Muscle layer of duodenum (tissue), 2 donors: ENCODE results near the gene CEP85.

ENCODE experiments used
- H3K27ac ChIP-seq: one replicate; pipeline ENCODE4 v1.7.0; 2013; ENCODE audit warnings: mild to moderate bottlenecking, low read length
- H3K27me3 ChIP-seq: one replicate; pipeline ENCODE4 v1.7.0; 2013; ENCODE audit warnings: low read depth, mild to moderate bottlenecking, control low read depth, low read length
- H3K36me3 ChIP-seq, 2 donors: one replicate each; pipeline ENCODE4 v1.7.0; 2013; ENCODE audit warnings: low read length in 2 of 2, control low read depth in 1 of 2, mild to moderate bottlenecking in 1 of 2; ENCODE audit not compliant: insufficient read depth in 2 of 2, control insufficient read depth in 1 of 2
- H3K4me1 ChIP-seq, 2 donors: one replicate each; pipeline ENCODE4 v1.7.0; 2013; ENCODE audit warnings: low read length in 2 of 2, mild to moderate bottlenecking in 2 of 2, control low read depth in 1 of 2, moderate library complexity in 1 of 2; ENCODE audit not compliant: insufficient read depth in 2 of 2, control insufficient read depth in 1 of 2
- H3K4me3 ChIP-seq, 2 donors: one replicate each; pipeline ENCODE4 v1.7.0; 2013; ENCODE audit warnings: low read length in 2 of 2, low read depth in 1 of 2, mild to moderate bottlenecking in 1 of 2
- H3K9me3 ChIP-seq, 2 donors: one replicate each; pipeline ENCODE4 v1.7.0; 2013; ENCODE audit warnings: low read length in 2 of 2, control low read depth in 1 of 2, mild to moderate bottlenecking in 1 of 2; ENCODE audit not compliant: control insufficient read depth in 1 of 2
- donor health status: healthy.

Gene CEP85

DNA sequence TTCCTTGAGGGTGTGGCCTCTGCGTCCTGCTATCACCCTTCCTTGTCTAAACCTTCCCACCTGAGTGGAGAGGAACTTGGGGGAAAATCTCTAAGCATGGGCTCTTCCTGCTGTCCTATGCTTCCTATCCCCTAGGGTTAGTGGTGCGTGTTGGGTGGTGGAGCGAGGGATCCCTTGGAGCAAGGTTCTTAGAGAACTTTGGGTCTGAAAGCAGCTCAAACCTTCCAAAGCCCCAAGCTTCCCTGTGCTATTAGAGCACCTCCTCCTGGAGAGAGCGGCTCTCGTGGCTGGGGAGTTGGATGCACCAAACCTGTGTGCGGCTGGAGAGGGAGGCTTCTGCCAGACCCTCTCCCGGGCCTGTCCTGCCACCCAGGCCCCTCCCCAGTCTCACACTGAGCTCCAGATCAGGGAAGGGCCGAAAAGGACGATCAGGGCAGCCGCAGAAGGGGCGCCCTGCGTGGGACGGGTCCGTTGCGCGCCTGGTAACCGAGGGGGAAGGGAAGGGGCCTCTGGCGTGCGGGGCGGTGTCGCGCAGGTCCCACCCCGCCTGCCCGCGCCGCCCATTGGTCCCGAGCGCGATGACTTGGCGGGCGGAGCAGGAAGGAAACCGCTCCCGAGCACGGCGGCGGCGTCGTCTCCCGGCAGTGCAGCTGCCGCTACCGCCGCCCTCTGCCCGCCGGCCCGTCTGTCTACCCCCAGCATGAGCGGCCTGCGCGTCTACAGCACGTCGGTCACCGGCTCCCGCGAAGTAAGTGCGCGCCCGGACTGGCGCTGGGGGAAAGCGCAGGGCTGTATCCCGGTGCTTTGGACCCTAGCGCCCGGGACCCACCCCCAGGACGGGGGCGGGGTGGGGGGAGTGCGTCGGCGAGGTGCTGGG is 45.7 kb downstream of the CEP85 start, which contains the start of gene SH3BGRL3:
SH3BGRL3 (plus strand) TSS at position 631 of the 877 bp plus-strand sequence; CDS start at position 701, 70 bp downstream.
- no peaks in the 10 kb centered on the region for H3K9me3 ChIP-seq
- H3K27ac ChIP-seq, result peak within 1 kb of the TSS; percentile 87
- no peaks in the 10 kb centered on the region for H3K27me3 ChIP-seq
- peaks cover 0 to 11% of the 10 kb centered on the region in 2 donors for H3K36me3 ChIP-seq
- peaks cover 41 to 60% of the 10 kb centered on the region in 2 donors for H3K4me1 ChIP-seq
- peak within 1 kb of the TSS; percentile 65 to 70 for H3K4me3 ChIP-seq

DNA sequence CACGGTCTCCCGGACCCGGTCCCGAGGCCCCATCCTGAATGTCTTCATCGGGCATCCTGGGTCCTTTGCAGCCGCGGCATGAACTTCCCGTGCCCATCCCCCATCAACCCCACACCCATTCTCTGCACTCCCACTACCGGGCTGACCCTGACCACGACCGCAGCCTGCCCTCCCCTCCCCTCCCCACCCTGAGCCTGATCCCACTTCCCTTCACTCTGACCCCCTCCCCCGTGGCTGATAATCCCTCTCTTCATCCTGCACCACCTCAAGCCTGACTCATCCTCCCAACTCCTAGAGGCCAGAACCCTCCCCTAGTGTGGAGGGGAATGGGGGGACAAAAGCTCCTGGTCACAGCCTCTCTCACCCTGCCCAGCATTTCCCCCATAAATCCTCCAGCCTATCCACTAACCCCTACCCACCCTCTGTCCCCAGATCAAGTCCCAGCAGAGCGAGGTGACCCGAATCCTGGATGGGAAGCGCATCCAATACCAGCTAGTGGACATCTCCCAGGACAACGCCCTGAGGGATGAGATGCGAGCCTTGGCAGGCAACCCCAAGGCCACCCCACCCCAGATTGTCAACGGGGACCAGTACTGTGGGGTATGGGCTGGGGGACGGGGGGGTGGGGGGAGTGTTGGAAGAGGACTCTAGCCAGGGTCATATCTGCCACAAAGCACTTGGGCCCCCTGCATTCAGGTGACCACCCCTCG is 46.5 kb downstream of the CEP85 start:
- Histone ChIP-seq H3K9me3 (no peaks in the 10 kb centered on the region), H3K4me1 (peaks cover 44 to 57% of the 10 kb centered on the region in 2 donors), H3K36me3 (peaks cover 0 to 11% of the 10 kb centered on the region in 2 donors), H3K27me3 (no peaks in the 10 kb centered on the region), H3K27ac (peak overlapping the region; percentile 77), H3K4me3 (peak overlapping the region; percentile 65 to 70)

DNA sequence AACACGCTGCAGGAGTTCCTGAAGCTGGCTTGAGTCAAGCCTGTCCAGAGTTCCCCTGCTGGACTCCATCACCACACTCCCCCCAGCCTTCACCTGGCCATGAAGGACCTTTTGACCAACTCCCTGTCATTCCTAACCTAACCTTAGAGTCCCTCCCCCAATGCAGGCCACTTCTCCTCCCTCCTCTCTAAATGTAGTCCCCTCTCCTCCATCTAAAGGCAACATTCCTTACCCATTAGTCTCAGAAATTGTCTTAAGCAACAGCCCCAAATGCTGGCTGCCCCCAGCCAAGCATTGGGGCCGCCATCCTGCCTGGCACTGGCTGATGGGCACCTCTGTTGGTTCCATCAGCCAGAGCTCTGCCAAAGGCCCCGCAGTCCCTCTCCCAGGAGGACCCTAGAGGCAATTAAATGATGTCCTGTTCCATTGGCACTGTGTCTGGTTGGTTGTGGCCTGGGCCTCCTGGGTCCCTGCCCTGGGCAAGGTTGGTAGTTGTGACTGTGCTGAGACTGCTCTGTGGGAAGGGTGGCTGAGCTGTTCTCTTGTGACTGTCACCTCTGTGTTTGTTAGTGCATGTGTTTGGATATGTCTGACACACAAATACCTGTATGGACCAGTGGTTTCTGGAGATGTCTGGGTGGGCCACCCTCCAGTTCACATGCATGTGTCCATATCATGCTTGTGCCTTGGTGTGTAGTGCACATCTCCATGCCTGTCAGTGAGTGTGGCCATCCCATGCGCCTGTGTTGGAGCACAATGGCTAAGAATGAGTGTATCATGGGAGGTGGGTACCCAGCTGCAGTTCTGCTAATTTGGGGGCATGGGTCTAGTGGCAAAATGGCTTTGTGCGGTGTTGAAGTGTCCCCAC is 47.3 kb downstream of the CEP85 start:
- Histone ChIP-seq H3K4me1 (peaks cover 40 to 51% of the 10 kb centered on the region in 2 donors), H3K4me3 (peak overlapping the region; percentile 65 to 70)

DNA sequence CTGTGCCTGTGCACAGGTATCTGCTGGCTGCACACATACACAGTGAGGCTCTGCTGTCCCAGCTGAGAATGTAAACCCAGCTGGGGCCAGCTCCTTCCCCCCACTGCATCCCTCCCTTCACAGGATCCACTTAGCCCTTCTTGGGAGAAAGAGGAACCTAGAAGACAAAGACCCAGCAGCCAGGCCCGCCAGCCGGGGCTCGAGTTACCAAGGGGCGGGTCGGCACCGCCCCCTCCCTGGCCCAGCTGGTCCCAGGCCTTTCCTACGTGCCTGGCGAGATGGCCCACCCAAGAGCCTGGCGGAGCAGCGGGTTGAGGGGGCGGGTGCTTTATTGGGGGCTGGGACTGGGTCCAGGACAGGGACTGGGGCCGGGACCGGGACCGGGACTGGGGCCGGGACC is 48.0 kb downstream of the CEP85 start:
- Histone ChIP-seq H3K4me3 (peak overlapping the region; percentile 15 to 65), H3K9me3 (no peaks in the 10 kb centered on the region), H3K4me1 (peaks cover 33 to 46% of the 10 kb centered on the region in 2 donors), H3K27me3 (no peaks in the 10 kb centered on the region), H3K27ac (no peak overlapping the region), H3K36me3 (peaks cover 0 to 9% of the 10 kb centered on the region in 2 donors)

More for the DNA sequence above, 47.3 kb downstream of the CEP85 start:
- Histone ChIP-seq H3K36me3 (peaks cover 0 to 11% of the 10 kb centered on the region in 2 donors), H3K27ac (peak overlapping the region; percentile 77), H3K9me3 (no peaks in the 10 kb centered on the region), H3K27me3 (no peaks in the 10 kb centered on the region)

DNA sequence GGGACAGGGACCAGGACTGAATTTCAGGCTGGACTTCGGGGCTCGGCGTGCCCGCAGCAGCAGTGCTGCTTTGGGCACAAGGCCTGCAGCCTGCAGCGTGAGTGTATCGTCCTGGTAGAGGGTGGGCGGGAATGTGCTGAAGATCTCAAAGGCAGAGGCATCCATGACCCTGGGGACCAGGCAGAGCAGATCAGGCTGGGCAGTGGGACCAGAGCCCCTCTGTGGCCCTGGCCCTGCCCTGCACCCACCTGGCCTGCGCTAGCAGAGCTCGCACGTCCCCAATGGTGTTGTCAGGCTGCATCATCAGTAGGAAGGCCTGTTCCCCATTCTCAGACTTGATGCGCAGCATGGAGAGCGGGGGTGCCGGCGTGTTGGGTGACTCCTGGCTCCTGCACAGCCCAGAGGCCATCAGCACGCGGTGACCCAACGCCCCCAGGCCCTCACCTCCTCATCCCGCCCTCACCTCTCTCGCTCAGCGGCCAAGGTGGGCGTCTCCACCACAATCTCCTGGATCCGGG is 48.5 kb downstream of the CEP85 start:
- H3K4me3 ChIP-seq, result no peak overlapping the region
- H3K9me3 ChIP-seq, result no peaks in the 10 kb centered on the region
- H3K36me3 ChIP-seq, result peaks cover 0 to 7% of the 10 kb centered on the region in 2 donors
- no peaks in the 10 kb centered on the region for H3K27me3 ChIP-seq
- H3K4me1 ChIP-seq, result peaks cover 31 to 44% of the 10 kb centered on the region in 2 donors
- H3K27ac ChIP-seq, result no peak overlapping the region

DNA sequence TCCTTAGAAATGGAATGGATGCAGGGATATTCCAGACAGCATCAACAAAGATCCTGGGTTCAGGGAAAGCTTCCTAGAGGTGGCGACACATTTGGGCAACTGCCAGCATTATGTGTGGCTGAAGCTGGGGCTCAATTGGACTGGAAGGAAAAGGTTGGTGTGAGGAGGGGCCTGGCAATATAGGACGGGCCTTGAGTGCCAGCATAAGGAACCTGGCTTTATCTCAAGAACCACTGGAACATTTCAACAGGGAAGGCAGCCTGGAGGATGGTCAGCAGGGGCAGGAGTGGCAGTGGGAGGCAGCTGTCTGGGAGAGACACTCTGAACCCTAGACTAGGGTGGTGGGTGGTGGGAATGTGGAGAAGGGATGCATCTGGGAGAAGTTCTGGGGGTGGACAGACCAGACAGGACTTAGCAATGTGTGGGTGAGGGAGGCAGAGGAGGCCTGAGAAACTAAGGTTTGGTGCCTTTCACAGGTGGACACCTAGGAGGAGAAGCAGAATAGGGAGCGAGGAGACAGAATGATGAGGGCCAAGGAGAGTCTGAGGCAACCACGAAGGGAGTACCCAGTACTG is 49.4 kb downstream of the CEP85 start:
- peak overlapping the region; percentile 2 for H3K27ac ChIP-seq
- H3K4me1 ChIP-seq, result peaks cover 25 to 38% of the 10 kb centered on the region in 2 donors
- H3K4me3 ChIP-seq, result no peak overlapping the region
- peaks cover 0 to 7% of the 10 kb centered on the region in 2 donors for H3K36me3 ChIP-seq
- no peaks in the 10 kb centered on the region for H3K27me3 ChIP-seq
- H3K9me3 ChIP-seq, result no peaks in the 10 kb centered on the region

DNA sequence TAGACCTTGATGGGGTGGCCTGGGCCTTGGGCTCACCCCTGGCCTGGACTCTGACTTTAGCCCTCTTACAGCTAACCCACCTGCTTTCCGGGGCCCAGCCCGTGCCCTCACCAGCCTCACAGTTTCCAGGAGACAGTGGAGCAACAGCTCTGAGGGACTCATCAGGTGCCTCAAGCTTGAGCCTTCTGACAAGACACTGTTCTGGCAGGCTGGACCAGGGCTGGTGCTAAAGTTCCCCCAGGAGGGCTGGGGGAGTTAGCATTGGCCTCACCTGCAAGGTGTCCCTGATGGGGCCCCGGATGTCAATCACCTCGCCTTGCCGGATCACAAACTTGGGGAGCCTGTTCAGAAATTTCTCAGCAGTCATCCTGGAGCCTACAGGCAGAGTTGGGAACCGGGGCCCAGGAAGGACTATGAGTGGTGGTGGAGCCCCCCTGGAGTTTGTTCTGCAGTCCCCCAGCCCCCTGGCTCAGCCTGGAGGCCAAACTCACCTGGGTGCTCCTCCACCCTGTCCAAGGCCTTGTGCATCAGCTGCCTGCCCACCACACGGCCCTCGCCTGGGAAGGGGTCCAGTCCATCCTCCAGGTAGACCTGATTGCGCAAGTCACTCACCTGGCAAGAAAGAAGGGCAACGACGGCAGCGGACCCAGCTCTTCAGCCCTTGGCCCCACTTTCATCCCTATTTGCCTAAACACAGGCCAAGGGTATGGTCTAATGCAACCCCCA is 50.0 kb downstream of the CEP85 start:
- H3K9me3 ChIP-seq, result no peaks in the 10 kb centered on the region
- peaks cover 23 to 32% of the 10 kb centered on the region in 2 donors for H3K4me1 ChIP-seq
- H3K4me3 ChIP-seq, result no peak overlapping the region

DNA sequence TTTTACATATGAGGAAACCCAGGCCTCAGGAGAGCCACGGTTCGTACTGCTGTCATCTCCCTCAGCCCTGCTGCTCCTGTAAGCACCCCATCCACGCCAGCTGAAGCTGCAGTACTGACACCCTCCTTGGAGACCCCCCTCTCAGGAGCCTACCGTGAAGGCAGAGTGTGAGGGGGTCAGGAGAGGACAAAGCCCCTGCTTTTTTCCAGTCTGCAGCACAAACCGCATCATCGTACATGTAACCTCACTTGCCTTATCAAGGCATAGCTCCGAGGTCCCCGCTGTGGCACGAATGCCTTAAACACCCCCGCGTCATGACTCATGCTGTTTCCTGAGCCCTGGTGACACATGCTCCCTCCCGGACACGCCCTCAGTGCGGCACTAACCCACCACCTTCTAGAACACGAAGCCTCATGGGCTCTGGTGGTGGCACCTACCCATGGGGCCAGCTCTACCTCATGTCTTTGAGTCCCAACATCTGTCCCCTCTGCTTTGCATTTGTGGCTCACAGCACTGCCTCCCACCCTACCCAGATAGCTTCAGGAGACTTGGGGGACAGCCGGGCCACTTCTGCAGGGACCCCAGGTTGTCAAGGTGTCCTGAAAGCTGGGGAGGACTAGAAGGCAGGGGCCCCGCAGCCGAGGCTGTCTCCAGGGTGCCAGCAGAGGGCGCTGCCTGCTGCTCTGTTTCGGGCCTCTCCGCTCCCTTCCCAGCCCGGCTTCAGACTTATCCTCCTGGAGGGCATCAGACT is 50.8 kb downstream of the CEP85 start:
- no peak overlapping the region for H3K4me3 ChIP-seq
- H3K27ac ChIP-seq, result peak overlapping the region; percentile 14
- H3K27me3 ChIP-seq, result no peaks in the 10 kb centered on the region
- peaks cover 21 to 29% of the 10 kb centered on the region in 2 donors for H3K4me1 ChIP-seq
- H3K9me3 ChIP-seq, result no peaks in the 10 kb centered on the region
- H3K36me3 ChIP-seq, result peaks cover 0 to 7% of the 10 kb centered on the region in 2 donors

More for the DNA sequence above, 50.0 kb downstream of the CEP85 start:
- no peaks in the 10 kb centered on the region for H3K27me3 ChIP-seq
- H3K36me3 ChIP-seq, result peaks cover 0 to 7% of the 10 kb centered on the region in 2 donors
- peak overlapping the region; percentile 14 for H3K27ac ChIP-seq

DNA sequence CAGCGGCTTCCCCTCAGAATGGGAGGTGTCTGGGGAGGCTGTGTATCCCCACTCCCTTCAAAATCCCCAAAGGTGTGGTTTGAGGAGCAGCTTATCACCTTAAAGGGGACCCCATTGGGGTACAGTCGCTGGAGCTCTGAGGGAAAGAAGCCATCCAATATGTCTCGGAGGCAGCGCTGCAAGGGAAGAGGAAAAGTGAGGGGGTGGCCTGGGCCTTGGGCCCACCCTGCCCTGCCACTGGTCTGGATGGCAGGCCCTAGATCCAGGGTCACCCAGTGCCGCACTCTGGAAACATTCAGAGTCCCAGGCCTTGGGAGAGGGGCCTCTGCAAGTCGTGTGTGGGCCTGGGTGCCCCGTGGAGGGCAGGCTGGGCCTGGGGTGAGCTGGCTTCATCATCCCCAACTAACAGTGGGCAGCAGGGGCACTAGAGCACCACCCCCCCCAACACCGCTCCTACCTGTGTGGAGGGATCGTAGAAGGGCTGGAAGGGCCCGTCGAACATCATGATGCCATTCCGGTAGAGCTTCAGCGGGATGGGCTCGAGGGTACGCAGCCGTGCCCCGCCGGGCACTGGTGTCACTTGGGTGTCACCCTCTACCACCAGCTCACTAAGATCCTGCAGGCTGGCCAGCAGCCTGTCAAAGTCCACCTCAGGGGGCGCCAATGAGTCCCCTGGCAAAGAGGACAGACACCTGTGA is 51.5 kb downstream of the CEP85 start:
- no peaks in the 10 kb centered on the region for H3K27me3 ChIP-seq
- H3K4me1 ChIP-seq, result peaks cover 23 to 26% of the 10 kb centered on the region in 2 donors
- H3K27ac ChIP-seq, result peak overlapping the region; percentile 1
- H3K4me3 ChIP-seq, result no peak overlapping the region
- peaks cover 0 to 7% of the 10 kb centered on the region in 2 donors for H3K36me3 ChIP-seq
- H3K9me3 ChIP-seq, result no peaks in the 10 kb centered on the region
